AG09319 (cell line): Measurements from ENCODE around the gene MYOZ3.
A peak's percentile ranks its signal among the peaks of the same experiment; 100 is the strongest.

Experiments used
- DNase-seq: peaks from one replicate; pipeline ENCODE4 v3.0.0-alpha.2; 2010; ENCODE audit warnings: low read depth; ENCODE audit errors: extremely low read depth
- TF ChIP-seq, protein P1 (sequence below): IDR thresholded peaks from 2 replicates; pipeline ENCODE4 v1.5.1; 2011; ENCODE audit warnings: low read depth, mild to moderate bottlenecking, inconsistent platforms, low read length, moderate library complexity

Gene MYOZ3

DNA sequence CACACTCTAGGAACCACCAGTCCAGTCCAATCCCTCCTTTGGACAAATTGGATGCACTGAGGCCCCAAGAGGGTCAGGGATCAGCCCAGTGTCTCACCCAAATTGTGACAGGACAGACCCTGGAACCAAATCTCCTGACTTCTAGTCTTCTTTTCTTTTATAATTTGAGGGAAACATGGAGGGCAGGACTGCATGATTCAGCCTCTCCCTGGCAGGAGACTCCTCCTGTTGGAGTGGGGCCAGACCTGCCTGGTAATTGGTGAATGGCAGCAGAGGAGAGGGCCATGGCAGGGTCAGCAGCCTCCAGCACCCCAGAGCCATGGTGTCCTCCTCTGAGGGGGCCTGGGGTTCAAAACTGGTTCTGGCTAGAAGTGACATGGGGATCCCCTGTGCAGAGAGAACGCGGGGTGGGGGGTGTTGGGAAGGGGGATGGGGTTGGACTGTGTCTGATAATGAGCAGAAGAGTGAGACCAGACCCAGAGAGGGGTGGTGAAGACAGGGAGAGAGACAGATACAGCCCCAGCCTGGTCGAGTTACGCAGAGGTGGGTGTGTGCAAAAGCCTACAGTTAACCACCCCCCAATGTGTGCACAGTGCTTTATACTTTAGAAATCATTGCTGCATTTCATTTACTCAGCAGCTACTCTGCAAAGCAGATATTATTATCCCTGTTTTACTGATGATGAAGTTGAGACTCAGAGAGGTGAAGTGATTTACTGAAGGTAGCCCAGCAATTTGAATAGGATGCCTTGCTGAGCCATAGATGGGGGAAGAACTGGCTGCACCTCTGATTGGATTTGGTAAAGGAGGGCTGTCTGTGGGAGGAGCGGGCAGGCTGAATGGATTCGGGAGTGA, 24.4 kb upstream of the MYOZ3 start:
- DNase-seq, result no peak
- TF ChIP-seq, protein P1, sequence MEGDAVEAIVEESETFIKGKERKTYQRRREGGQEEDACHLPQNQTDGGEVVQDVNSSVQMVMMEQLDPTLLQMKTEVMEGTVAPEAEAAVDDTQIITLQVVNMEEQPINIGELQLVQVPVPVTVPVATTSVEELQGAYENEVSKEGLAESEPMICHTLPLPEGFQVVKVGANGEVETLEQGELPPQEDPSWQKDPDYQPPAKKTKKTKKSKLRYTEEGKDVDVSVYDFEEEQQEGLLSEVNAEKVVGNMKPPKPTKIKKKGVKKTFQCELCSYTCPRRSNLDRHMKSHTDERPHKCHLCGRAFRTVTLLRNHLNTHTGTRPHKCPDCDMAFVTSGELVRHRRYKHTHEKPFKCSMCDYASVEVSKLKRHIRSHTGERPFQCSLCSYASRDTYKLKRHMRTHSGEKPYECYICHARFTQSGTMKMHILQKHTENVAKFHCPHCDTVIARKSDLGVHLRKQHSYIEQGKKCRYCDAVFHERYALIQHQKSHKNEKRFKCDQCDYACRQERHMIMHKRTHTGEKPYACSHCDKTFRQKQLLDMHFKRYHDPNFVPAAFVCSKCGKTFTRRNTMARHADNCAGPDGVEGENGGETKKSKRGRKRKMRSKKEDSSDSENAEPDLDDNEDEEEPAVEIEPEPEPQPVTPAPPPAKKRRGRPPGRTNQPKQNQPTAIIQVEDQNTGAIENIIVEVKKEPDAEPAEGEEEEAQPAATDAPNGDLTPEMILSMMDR, result no peak

DNA sequence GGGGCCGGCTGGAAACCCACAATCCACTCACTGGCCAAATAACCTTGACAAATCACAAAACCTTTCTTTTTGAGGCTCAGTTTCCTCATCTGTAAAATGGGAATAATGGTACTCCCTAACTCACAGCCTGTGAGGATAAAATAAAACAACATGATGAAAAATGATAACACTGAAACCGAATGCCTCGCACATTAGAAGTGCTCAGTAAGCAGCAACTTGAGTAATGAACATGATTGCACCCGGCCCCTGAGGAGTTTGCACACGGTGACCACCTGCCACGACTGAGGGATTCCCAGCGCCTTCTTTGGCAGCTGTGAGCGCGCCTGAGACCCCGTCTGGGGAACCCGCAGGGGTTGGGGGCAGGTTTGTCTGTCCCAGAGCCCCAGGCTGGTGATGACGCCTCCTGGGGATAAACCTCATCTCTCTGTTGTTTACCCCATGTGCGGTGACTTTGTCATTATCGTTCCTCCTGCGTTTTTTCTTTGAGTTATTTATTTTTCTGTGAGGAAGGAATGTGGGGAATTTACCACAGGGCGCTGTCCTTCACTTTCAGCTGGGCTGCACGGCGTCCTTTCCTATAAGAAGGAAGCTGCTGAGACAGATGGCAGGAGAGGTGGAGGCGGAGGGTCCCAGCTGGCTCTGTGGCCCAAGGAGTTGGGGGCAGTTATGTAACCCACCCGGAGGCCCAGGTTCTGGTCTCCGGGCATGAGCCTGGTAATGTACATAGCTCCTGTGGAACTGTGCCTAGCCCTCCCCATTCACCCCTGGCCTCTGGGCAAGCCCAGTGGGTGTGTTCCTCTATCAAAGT, 23.6 kb upstream of the MYOZ3 start:
- peak; percentile 69 for DNase-seq
- TF ChIP-seq, protein P1, result no peak

GRCh38 chr5:150638053-150638444, 23.0 kb upstream of the MYOZ3 start:
- TF ChIP-seq, protein P1, result no peak
- DNase-seq, result no peak

GRCh38 chr5:150638488-150639376, 22.3 kb upstream of the MYOZ3 start:
- TF ChIP-seq, protein P1, result no peak
- no peak for DNase-seq

- no peak for DNase-seq
- TF ChIP-seq, protein P1, result no peak
Measured at GRCh38 chr5:150639377-150639692, 21.7 kb upstream of the MYOZ3 start.

GRCh38 chr5:150639751-150640150, 21.3 kb upstream of the MYOZ3 start:
- TF ChIP-seq, protein P1, result no peak
- DNase-seq, result no peak
